OCI-LY1 (cell line): ENCODE data around the gene DEGS1.

Source experiments
- H2AFZ ChIP-seq: fragments of 200-600 bp; sonication (generic), shearing (Covaris generic); 2 replicates; pipeline ENCODE4 v1.6.0; 2014; ENCODE audit warnings: antibody characterized with exemption, mild to moderate bottlenecking, low read length
- H3F3A ChIP-seq: fragments of 200-600 bp; sonication (generic), shearing (Covaris generic); 2 replicates; pipeline ENCODE4 v1.6.0; 2014; ENCODE audit warnings: mild to moderate bottlenecking, antibody characterized with exemption, low read length, moderate library complexity; ENCODE audit not compliant: insufficient read depth
- H3K27ac ChIP-seq: fragments of 200-600 bp; sonication (generic); 2 replicates; pipeline ENCODE4 v1.5.1; 2014; ENCODE audit warnings: low read length, mixed run types, mild to moderate bottlenecking, low read depth; ENCODE audit not compliant: poor library complexity, severe bottlenecking
- H3K27me3 ChIP-seq: fragments of 200-600 bp; sonication (generic); 2 replicates; pipeline ENCODE4 v1.6.0; 2014; ENCODE audit warnings: antibody characterized with exemption, mild to moderate bottlenecking, low read length, moderate library complexity; ENCODE audit not compliant: insufficient read depth
- H3K36me3 ChIP-seq: fragments of 200-600 bp; sonication (generic); 2 replicates; pipeline ENCODE4 v1.6.1; 2014; ENCODE audit warnings: mild to moderate bottlenecking, antibody characterized with exemption, low read length, moderate library complexity, mixed read lengths; ENCODE audit not compliant: insufficient read depth
- H3K4me1 ChIP-seq: fragments of 200-600 bp; sonication (generic); 2 replicates; pipeline ENCODE4 v1.5.1; 2014; ENCODE audit warnings: mild to moderate bottlenecking, low read length, moderate library complexity; ENCODE audit not compliant: insufficient read depth, severe bottlenecking
- H3K4me2 ChIP-seq: fragments of 200-600 bp; sonication (generic), shearing (Covaris generic); 2 replicates; pipeline ENCODE4 v1.6.1; 2014; ENCODE audit warnings: low read length
- H3K4me3 ChIP-seq: fragments of 200-600 bp; sonication (generic); 2 replicates; pipeline ENCODE4 v1.5.1; 2014; ENCODE audit warnings: low read length, low read depth, mild to moderate bottlenecking, mixed read lengths; ENCODE audit not compliant: poor library complexity, severe bottlenecking
- H3K79me2 ChIP-seq: fragments of 200-600 bp; shearing (Covaris generic); 2 replicates; pipeline ENCODE4 v1.6.1; 2016; ENCODE audit warnings: mixed run types, low read length, mixed read lengths; ENCODE audit not compliant: insufficient read depth
- H3K9ac ChIP-seq: fragments of 200-600 bp; sonication (generic), shearing (Covaris generic); 2 replicates; pipeline ENCODE4 v1.6.1; 2014; ENCODE audit warnings: mild to moderate bottlenecking, low read length, mixed read lengths
- H3K9me2 ChIP-seq: fragments of 200-600 bp; sonication (generic), shearing (Covaris generic); 2 replicates; pipeline ENCODE4 v1.6.1; 2014; ENCODE audit warnings: low read depth, mild to moderate bottlenecking, low read length, mixed read lengths
- H3K9me3 ChIP-seq: fragments of 200-600 bp; shearing (Covaris generic); 2 replicates; pipeline ENCODE4 v1.6.1; 2014; ENCODE audit warnings: low read length, mixed read lengths
- H4K20me1 ChIP-seq: fragments of 200-600 bp; sonication (generic), shearing (Covaris generic); 2 replicates; pipeline ENCODE4 v1.6.0; 2016; ENCODE audit warnings: mild to moderate bottlenecking, low read length; ENCODE audit not compliant: insufficient read depth
- CTCF ChIP-seq: fragments of 200-600 bp; sonication (generic), shearing (Covaris generic); IDR thresholded peaks from 2 replicates; pipeline ENCODE4 v1.5.1; 2017; ENCODE audit warnings: mild to moderate bottlenecking, antibody characterized with exemption, low read length, moderate library complexity, mixed read lengths
- EZH2 ChIP-seq: fragments of 200-600 bp; sonication (generic), shearing (Covaris generic); IDR thresholded peaks from 2 replicates; pipeline ENCODE4 v1.8.0; 2017; ENCODE audit warnings: borderline replicate concordance, mixed run types, mild to moderate bottlenecking, antibody characterized with exemption, low read length, moderate library complexity, mixed read lengths

The DEGS1 gene

GRCh38 chr1:224181453-224181810 is 1.6 kb upstream of the DEGS1 start:
- Histone ChIP-seq H3K4me2 (no peak overlapping the region), H3K79me2 (peaks cover 27% of the 10 kb centered on the region), H3K4me3 (no peak overlapping the region), H3K9me2 (no peaks in the 10 kb centered on the region), H3K27ac (no peak overlapping the region), H3K4me1 (peaks cover 34% of the 10 kb centered on the region), H2AFZ (no peak overlapping the region), H3K9ac (no peak overlapping the region), H3F3A (no peaks in the 10 kb centered on the region; the same call in 1 of the 2 replicates), H3K36me3 (peaks cover 3% of the 10 kb centered on the region; the same call in 1 of the 2 replicates), H3K9me3 (no peaks in the 10 kb centered on the region), H3K27me3 (no peaks in the 10 kb centered on the region), H4K20me1 (no peaks in the 10 kb centered on the region)
- no peak for TF ChIP-seq EZH2
- no peak for TF ChIP-seq CTCF

- peaks cover 35% of the 10 kb centered on the region for H3K79me2 ChIP-seq
- H3K9ac ChIP-seq, result peak overlapping the region; percentile 90
- no peaks in the 10 kb centered on the region; the same call in 1 of the 2 replicates for H3F3A ChIP-seq
- no peak for TF ChIP-seq CTCF
- no peak for TF ChIP-seq EZH2
- peak overlapping the region; percentile 32 for H2AFZ ChIP-seq
- no peaks in the 10 kb centered on the region for H3K9me3 ChIP-seq
- H3K36me3 ChIP-seq, result peaks cover 9% of the 10 kb centered on the region
- peak overlapping the region; percentile 81 for H3K4me2 ChIP-seq
- H3K4me3 ChIP-seq, result peak overlapping the region; percentile 88
- no peaks in the 10 kb centered on the region for H3K27me3 ChIP-seq
- peaks cover 37% of the 10 kb centered on the region for H3K4me1 ChIP-seq
- H3K27ac ChIP-seq, result peak overlapping the region; percentile 86
- H4K20me1 ChIP-seq, result no peaks in the 10 kb centered on the region
- H3K9me2 ChIP-seq, result no peaks in the 10 kb centered on the region
These were observed 779 bp upstream of the DEGS1 start for GRCh38 chr1:224182057-224182865.

GRCh38 chr1:224183591-224184312 is 712 bp downstream of the DEGS1 start:
- no peaks in the 10 kb centered on the region for H3K9me2 ChIP-seq
- H3K4me1 ChIP-seq, result peaks cover 37% of the 10 kb centered on the region
- H3K4me3 ChIP-seq, result peak overlapping the region; percentile 88
- peaks cover 50% of the 10 kb centered on the region for H3K79me2 ChIP-seq
- H3F3A ChIP-seq, result no peaks in the 10 kb centered on the region; the same call in 1 of the 2 replicates
- H2AFZ ChIP-seq, result no peak overlapping the region
- H3K4me2 ChIP-seq, result peak overlapping the region; percentile 81
- H4K20me1 ChIP-seq, result no peaks in the 10 kb centered on the region
- TF ChIP-seq CTCF (peak; percentile 22; the same call in 1 of the 2 replicates), EZH2 (no peak)
- H3K27me3 ChIP-seq, result no peaks in the 10 kb centered on the region
- H3K36me3 ChIP-seq, result peaks cover 22% of the 10 kb centered on the region
- H3K9ac ChIP-seq, result peak overlapping the region; percentile 90
- H3K27ac ChIP-seq, result peak overlapping the region; percentile 86
- no peaks in the 10 kb centered on the region; the same call in 1 of the 2 replicates for H3K9me3 ChIP-seq
